Keratinocyte (primary cell): ENCODE measurements around the gene FARP1. TPM values are rescaled to one million over a fixed set of nuclear protein-coding genes. Genes with fewer than 3 reads are reported as not detected.

ENCODE experiments used
- DNase-seq: peaks from one replicate; pipeline ENCODE4 v3.0.0-alpha.2; 2011; ENCODE audit warnings: low read depth, missing footprints, low spot score
- FAIRE-seq: peaks from 2 replicates; lab custom pipeline; 2011; peaks lifted over from hg19 to GRCh38; lab: Jason Lieb, UNC
- H2AFZ ChIP-seq: 2 replicates; pipeline ENCODE4 v1.6.0; 2012; ENCODE audit warnings: low read length, control low read depth, inconsistent platforms; ENCODE audit not compliant: control insufficient read depth
- H3K27ac ChIP-seq: 2 replicates; pipeline ENCODE4 v1.5.1; 2011; ENCODE audit warnings: low read length; ENCODE audit not compliant: control insufficient read depth, insufficient read depth
- H3K27me3 ChIP-seq: 3 replicates; pipeline ENCODE4 v1.6.0; 2011; ENCODE audit warnings: low read length; ENCODE audit not compliant: control insufficient read depth, insufficient read depth; ENCODE audit errors: extremely low read depth
- H3K36me3 ChIP-seq, 2 experiments: 2 replicates in 1 of 2; 3 replicates in 1 of 2; pipeline ENCODE4 v1.5.1; 2011; ENCODE audit warnings: low read length in 2 of 2, mild to moderate bottlenecking in 1 of 2; ENCODE audit not compliant: control insufficient read depth in 2 of 2, insufficient read depth in 2 of 2; ENCODE audit errors: extremely low read depth in 1 of 2
- H3K4me1 ChIP-seq: 3 replicates; pipeline ENCODE4 v1.5.1; 2011; ENCODE audit warnings: low read length; ENCODE audit not compliant: control insufficient read depth, insufficient read depth; ENCODE audit errors: extremely low read depth
- H3K4me2 ChIP-seq: 3 replicates; pipeline ENCODE4 v1.6.0; 2011; ENCODE audit warnings: low read depth, low read length; ENCODE audit not compliant: control insufficient read depth, insufficient read depth; ENCODE audit errors: extremely low read depth
- H3K4me3 ChIP-seq, 3 experiments: fragments of 200-600 bp in 1 of 3; sonication (generic) in 1 of 3; 2 replicates in 2 of 3; 3 replicates in 1 of 3; pipeline ENCODE4 v1.5.1; 2011 to 2016; ENCODE audit warnings: low read length in 3 of 3, mild to moderate bottlenecking in 3 of 3, control low read depth in 2 of 3, inconsistent platforms in 1 of 3, low read depth in 1 of 3, mixed read lengths in 1 of 3, mixed run types in 1 of 3, moderate library complexity in 1 of 3; ENCODE audit not compliant: control insufficient read depth in 2 of 3, insufficient read depth in 2 of 3; ENCODE audit errors: extremely low read depth in 1 of 3
- H3K79me2 ChIP-seq: 2 replicates; pipeline ENCODE4 v1.6.0; 2012; ENCODE audit warnings: low read length; ENCODE audit not compliant: control insufficient read depth, insufficient read depth
- H3K9ac ChIP-seq: 3 replicates; pipeline ENCODE4 v1.6.0; 2011; ENCODE audit warnings: low read length; ENCODE audit not compliant: control insufficient read depth, insufficient read depth; ENCODE audit errors: extremely low read depth
- H3K9me1 ChIP-seq: 3 replicates; pipeline ENCODE4 v1.6.0; 2011; ENCODE audit warnings: low read length; ENCODE audit not compliant: control insufficient read depth, insufficient read depth; ENCODE audit errors: extremely low read depth
- H3K9me3 ChIP-seq: 2 replicates; pipeline ENCODE4 v1.5.1; 2012; ENCODE audit warnings: low read depth, low read length; ENCODE audit not compliant: control insufficient read depth
- H4K20me1 ChIP-seq: 3 replicates; pipeline ENCODE4 v1.6.0; 2011; ENCODE audit warnings: low read length; ENCODE audit not compliant: control insufficient read depth, insufficient read depth; ENCODE audit errors: extremely low read depth
- CTCF ChIP-seq, 3 experiments: IDR thresholded peaks in 1 of 3; conservative IDR thresholded peaks in 1 of 3; optimal IDR thresholded peaks in 1 of 3; 2 replicates in 2 of 3; 3 replicates in 1 of 3; pipeline versions ENCODE3 to v1.5.1; 2011; ENCODE audit warnings: low read length in 3 of 3, mild to moderate bottlenecking in 3 of 3, moderate library complexity in 2 of 3, control low read depth in 1 of 3, inconsistent platforms in 1 of 3; ENCODE audit not compliant: insufficient read depth in 2 of 3; ENCODE audit errors: extremely low read depth in 1 of 3
- EZH2 ChIP-seq: IDR thresholded peaks from one replicate; pipeline ENCODE4 v1.6.1; 2012; ENCODE audit warnings: inconsistent platforms, mild to moderate bottlenecking, low read length, moderate library complexity
- dilution Hi-C: fragments of 300-500 bp; cut with MboI; formaldehyde crosslinking; loops from one replicate; pipeline ENCODE4 v1.7.0; 2020; ENCODE audit warnings: low sequenced_read_pairs; ENCODE audit not compliant: extremely low pct_ligation_motif_present
- polyA plus RNA-seq, 5 experiments: library from polyadenylated mRNA; depleted of rRNA in 3 of 5; stranded (reverse) in 3 of 5; stranded (forward) in 1 of 5; unstranded in 1 of 5; fragments of >200 nt; gene quantifications; 1 replicate in 1 of 5; 2 replicates in 3 of 5; 3 replicates in 1 of 5; pipeline versions ENCODE4 v1.2.1 to v1.2.3, GENCODE V29; 2011 to 2012; ENCODE audit warnings: missing spikeins in 2 of 5, low read depth in 1 of 5, low replicate concordance in 1 of 5

The FARP1 gene
- polyA plus RNA-seq, 1 donor (not counting 4 experiments of a cell fraction or from before 2014, with no cell fraction given), result 10.3 TPM

GRCh38 chr13:98468361-98468760 lies 325.5 kb downstream of the FARP1 start:
- Histone ChIP-seq H2AFZ (no peak overlapping the region), H4K20me1 (peaks cover 3% of the 10 kb centered on the region), H3K27me3 (no peaks in the 10 kb centered on the region), H3K9me3 (no peaks in the 10 kb centered on the region), H3K4me3 (no peak overlapping the region), H3K36me3 (peaks cover 36 to 51% of the 10 kb centered on the region in 2 experiments), H3K79me2 (peaks cover 68% of the 10 kb centered on the region), H3K4me2 (no peak overlapping the region), H3K4me1 (peaks cover 10% of the 10 kb centered on the region), H3K9ac (no peak overlapping the region), H3K27ac (no peak overlapping the region), H3K9me1 (no peaks in the 10 kb centered on the region)
- no peak for FAIRE-seq
- dilution Hi-C loops, result no loop called here
- no peak for TF ChIP-seq CTCF (optimal IDR thresholded peaks at IDR 0.05 in 1 of 3, IDR thresholded peaks at IDR 0.05 in 1 of 3, conservative IDR thresholded peaks at IDR 0.05 in 1 of 3; ENCODE audit: extremely low read depth in 1 of 3, insufficient read depth in 2 of 3, low read length in 3 of 3)
- DNase-seq, result no peak

DNA sequence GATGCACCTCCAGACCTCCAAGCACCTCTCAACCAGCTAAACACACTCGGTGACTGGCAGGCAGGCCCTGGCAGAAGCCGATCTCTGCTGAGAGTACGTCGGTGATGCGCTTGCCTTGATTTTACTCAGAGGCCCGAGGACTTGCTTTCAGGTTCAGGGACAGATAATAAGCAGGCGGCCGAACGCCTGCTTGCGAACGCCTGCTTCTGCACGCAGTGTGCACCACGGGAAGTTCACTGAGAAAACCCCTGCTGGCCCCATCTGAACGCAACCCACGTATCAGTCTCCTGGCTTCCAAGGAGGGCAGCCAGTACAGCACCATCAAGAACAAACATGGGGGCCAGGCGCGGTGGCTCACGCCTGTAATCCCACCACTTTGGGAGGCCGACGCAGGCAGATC lies 326.0 kb downstream of the FARP1 start:
- Histone ChIP-seq H3K27me3 (no peaks in the 10 kb centered on the region), H3K4me1 (peaks cover 10% of the 10 kb centered on the region), H3K79me2 (peaks cover 68% of the 10 kb centered on the region), H3K4me2 (no peak overlapping the region), H3K9me3 (no peaks in the 10 kb centered on the region), H3K9me1 (no peaks in the 10 kb centered on the region), H4K20me1 (peaks cover 3% of the 10 kb centered on the region), H3K27ac (no peak overlapping the region), H2AFZ (no peak overlapping the region), H3K9ac (no peak overlapping the region), H3K36me3 (peaks cover 38 to 51% of the 10 kb centered on the region in 2 experiments), H3K4me3 (no peak overlapping the region)
- TF ChIP-seq CTCF (optimal IDR thresholded peaks at IDR 0.05 in 1 of 3, IDR thresholded peaks at IDR 0.05 in 1 of 3, conservative IDR thresholded peaks at IDR 0.05 in 1 of 3; ENCODE audit: extremely low read depth in 1 of 3, insufficient read depth in 2 of 3, low read length in 3 of 3) (no peak), EZH2 (no peak)
- dilution Hi-C loops, result no loop called here
- no peak for DNase-seq
- FAIRE-seq, result no peak
